Epidermal melanocyte (primary cell): ENCODE data around the gene FDXR.

Experiments used
- DNase-seq: peaks from one replicate; pipeline ENCODE4 v3.0.0; 2011; ENCODE audit warnings: low spot score; ENCODE audit not compliant: insufficient read length

FDXR gene

GRCh38 chr17:74836691-74837467, 35.9 kb downstream of the FDXR start:
- DNase-seq: no peak

GRCh38 chr17:74836191-74836590, 36.6 kb downstream of the FDXR start:
- no peak for DNase-seq

GRCh38 chr17:74833501-74834377, 39.1 kb downstream of the FDXR start:
- DNase-seq: no peak

- no peak for DNase-seq
These were observed 40.4 kb downstream of the FDXR start for GRCh38 chr17:74832421-74832820.

- DNase-seq: no peak
These were observed 41.2 kb downstream of the FDXR start for GRCh38 chr17:74831444-74832146.

GRCh38 chr17:74830861-74831260, 41.9 kb downstream of the FDXR start:
- DNase-seq: no peak

- no peak for DNase-seq
These were observed 45.0 kb downstream of the FDXR start for GRCh38 chr17:74827800-74828199.

GRCh38 chr17:74825952-74826719, 46.7 kb downstream of the FDXR start:
- DNase-seq: no peak

GRCh38 chr17:74824961-74825627, 47.7 kb downstream of the FDXR start:
- DNase-seq: no peak

GRCh38 chr17:74822939-74823367, 49.8 kb downstream of the FDXR start:
- DNase-seq: peak; percentile 38

GRCh38 chr17:74822335-74822938, 50.4 kb downstream of the FDXR start:
- DNase-seq: no peak

- no peak for DNase-seq
These were observed 51.0 kb downstream of the FDXR start for GRCh38 chr17:74821655-74822334.

- no peak for DNase-seq
These were observed 52.9 kb downstream of the FDXR start for GRCh38 chr17:74819801-74820436.

- DNase-seq: no peak
These were observed 54.4 kb downstream of the FDXR start for GRCh38 chr17:74818291-74818938.

- DNase-seq: no peak
These were observed 55.7 kb downstream of the FDXR start for GRCh38 chr17:74816905-74817620.

- DNase-seq: no peak
These were observed 57.0 kb downstream of the FDXR start for GRCh38 chr17:74815550-74816370.

- no peak for DNase-seq
These were observed 57.7 kb downstream of the FDXR start for GRCh38 chr17:74815067-74815466.
